ENCODE data around the gene SYTL2.

The SYTL2 gene

DNA sequence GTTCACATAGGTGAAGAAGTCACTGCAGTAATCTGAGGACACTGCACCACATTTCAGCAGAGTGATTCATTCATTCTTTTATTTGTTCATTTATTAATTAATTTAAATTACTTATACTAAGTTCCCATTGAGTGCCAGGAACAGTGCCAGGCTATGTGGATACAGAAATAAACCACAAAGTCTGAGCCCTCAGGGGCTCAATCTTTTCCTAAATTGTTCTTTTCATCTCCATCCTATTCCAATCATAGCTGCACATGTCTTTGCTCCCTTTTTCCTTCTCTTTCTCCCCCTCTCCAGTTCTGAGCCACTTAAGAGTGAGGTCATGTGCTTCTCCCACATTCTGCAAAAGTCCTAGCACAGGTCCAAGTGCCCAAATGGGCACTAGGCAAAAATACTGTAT, 4.9 kb downstream of the SYTL2 start:
- TF ChIP-seq EZH2phosphoT487 (IDR thresholded peaks at IDR 0.05; ENCODE audit: borderline replicate concordance) = no peak
- TF ChIP-seq, protein P1, sequence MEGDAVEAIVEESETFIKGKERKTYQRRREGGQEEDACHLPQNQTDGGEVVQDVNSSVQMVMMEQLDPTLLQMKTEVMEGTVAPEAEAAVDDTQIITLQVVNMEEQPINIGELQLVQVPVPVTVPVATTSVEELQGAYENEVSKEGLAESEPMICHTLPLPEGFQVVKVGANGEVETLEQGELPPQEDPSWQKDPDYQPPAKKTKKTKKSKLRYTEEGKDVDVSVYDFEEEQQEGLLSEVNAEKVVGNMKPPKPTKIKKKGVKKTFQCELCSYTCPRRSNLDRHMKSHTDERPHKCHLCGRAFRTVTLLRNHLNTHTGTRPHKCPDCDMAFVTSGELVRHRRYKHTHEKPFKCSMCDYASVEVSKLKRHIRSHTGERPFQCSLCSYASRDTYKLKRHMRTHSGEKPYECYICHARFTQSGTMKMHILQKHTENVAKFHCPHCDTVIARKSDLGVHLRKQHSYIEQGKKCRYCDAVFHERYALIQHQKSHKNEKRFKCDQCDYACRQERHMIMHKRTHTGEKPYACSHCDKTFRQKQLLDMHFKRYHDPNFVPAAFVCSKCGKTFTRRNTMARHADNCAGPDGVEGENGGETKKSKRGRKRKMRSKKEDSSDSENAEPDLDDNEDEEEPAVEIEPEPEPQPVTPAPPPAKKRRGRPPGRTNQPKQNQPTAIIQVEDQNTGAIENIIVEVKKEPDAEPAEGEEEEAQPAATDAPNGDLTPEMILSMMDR (conservative IDR thresholded peaks at IDR 0.05; ENCODE audit: low read length) = no peak
- peaks cover 2% of the 10 kb centered on the region for H3K27me3 ChIP-seq (ENCODE audit: insufficient read depth, low read length, poor library complexity, severe bottlenecking)
- no peak overlapping the region for H2AFZ ChIP-seq (ENCODE audit: low read length)
- H3K4me2 ChIP-seq (ENCODE audit: low read depth, low read length, poor library complexity, severe bottlenecking) = no peak overlapping the region
- H3K9me3 ChIP-seq (ENCODE audit: insufficient read depth, low read depth, low read length) = no peaks in the 10 kb centered on the region
- no peaks in the 10 kb centered on the region for H3K79me2 ChIP-seq (ENCODE audit: insufficient read depth, low read length)
- H3K4me3 ChIP-seq (ENCODE audit: low read length, poor library complexity, severe bottlenecking) = no peak overlapping the region
- no peak overlapping the region for H3K9ac ChIP-seq (ENCODE audit: low read depth, low read length, poor library complexity, severe bottlenecking)
- peaks cover 13% of the 10 kb centered on the region for H3K4me1 ChIP-seq (ENCODE audit: insufficient read depth, low read length, poor library complexity, severe bottlenecking)
- H3K36me3 ChIP-seq (ENCODE audit: insufficient read depth, low read length) = no peaks in the 10 kb centered on the region
- H3K9me2 ChIP-seq (replicated peaks; ENCODE audit: low read depth, low read length) = no peaks in the 10 kb centered on the region
- no peaks in the 10 kb centered on the region for H4K20me1 ChIP-seq (ENCODE audit: insufficient read depth, low read length, poor library complexity, severe bottlenecking)
- no peaks in the 10 kb centered on the region for H3F3A ChIP-seq (ENCODE audit: low read depth)

DNA sequence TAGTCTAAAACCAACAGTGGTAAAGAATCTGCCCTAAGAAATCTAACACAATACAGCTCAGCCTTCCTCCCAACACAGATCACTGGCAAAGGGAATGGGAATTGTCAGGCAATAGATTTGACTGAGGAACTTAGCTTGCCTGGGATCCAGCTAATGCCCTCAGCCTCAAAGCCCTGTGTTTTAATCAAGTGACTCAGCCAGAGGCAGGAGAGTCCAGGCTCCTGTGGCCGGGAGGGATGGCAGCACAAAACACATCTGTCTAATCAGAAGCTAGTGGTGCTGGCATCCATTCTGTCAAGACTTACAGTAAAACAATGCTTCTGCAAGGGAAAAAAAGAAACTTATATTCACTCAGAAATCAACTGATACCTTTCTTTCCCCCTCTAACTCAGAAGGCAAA, 5.6 kb downstream of the SYTL2 start:
- Histone ChIP-seq H3F3A (ENCODE audit: low read depth) (no peaks in the 10 kb centered on the region), H3K27me3 (ENCODE audit: insufficient read depth, low read length, poor library complexity, severe bottlenecking) (peaks cover 5% of the 10 kb centered on the region), H3K79me2 (ENCODE audit: insufficient read depth, low read length) (no peaks in the 10 kb centered on the region), H3K9ac (ENCODE audit: low read depth, low read length, poor library complexity, severe bottlenecking) (no peak overlapping the region), H4K20me1 (ENCODE audit: insufficient read depth, low read length, poor library complexity, severe bottlenecking) (no peaks in the 10 kb centered on the region), H3K4me3 (ENCODE audit: low read length, poor library complexity, severe bottlenecking) (no peak overlapping the region), H2AFZ (ENCODE audit: low read length) (no peak overlapping the region), H3K9me2 (replicated peaks; ENCODE audit: low read depth, low read length) (no peaks in the 10 kb centered on the region), H3K9me3 (ENCODE audit: insufficient read depth, low read depth, low read length) (no peaks in the 10 kb centered on the region), H3K4me2 (ENCODE audit: low read depth, low read length, poor library complexity, severe bottlenecking) (no peak overlapping the region), H3K4me1 (ENCODE audit: insufficient read depth, low read length, poor library complexity, severe bottlenecking) (peaks cover 12% of the 10 kb centered on the region), H3K36me3 (ENCODE audit: insufficient read depth, low read length) (no peaks in the 10 kb centered on the region)
- TF ChIP-seq EZH2phosphoT487 (IDR thresholded peaks at IDR 0.05; ENCODE audit: borderline replicate concordance) = no peak
- TF ChIP-seq, protein P1 (conservative IDR thresholded peaks at IDR 0.05; ENCODE audit: low read length) = no peak

DNA sequence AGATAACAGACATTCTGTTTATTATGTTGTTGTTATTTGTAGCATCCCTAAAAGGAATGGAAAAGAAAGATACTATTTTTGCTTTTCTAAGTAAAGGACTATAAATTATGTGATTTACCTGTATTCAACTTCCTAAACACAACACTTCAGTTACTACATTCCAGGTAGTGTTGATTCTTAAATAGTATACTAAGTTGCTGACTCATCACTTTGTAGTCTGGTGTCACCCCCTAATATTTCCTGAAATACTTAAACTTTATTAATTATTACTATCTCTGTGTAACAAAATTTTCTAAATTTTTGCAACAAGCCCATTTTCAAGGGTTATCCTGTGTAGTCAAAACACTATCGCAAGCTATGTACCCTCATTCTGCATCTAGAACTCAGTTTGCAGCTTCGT, 7.0 kb downstream of the SYTL2 start:
- no peaks in the 10 kb centered on the region for H3K79me2 ChIP-seq (ENCODE audit: insufficient read depth, low read length)
- H3K9ac ChIP-seq (ENCODE audit: low read depth, low read length, poor library complexity, severe bottlenecking) = no peak overlapping the region
- H2AFZ ChIP-seq (ENCODE audit: low read length) = no peak overlapping the region
- H3K4me3 ChIP-seq (ENCODE audit: low read length, poor library complexity, severe bottlenecking) = no peak overlapping the region
- peaks cover 5% of the 10 kb centered on the region for H3K27me3 ChIP-seq (ENCODE audit: insufficient read depth, low read length, poor library complexity, severe bottlenecking)
- H3K36me3 ChIP-seq (ENCODE audit: insufficient read depth, low read length) = no peaks in the 10 kb centered on the region
- H4K20me1 ChIP-seq (ENCODE audit: insufficient read depth, low read length, poor library complexity, severe bottlenecking) = no peaks in the 10 kb centered on the region
- H3F3A ChIP-seq (ENCODE audit: low read depth) = no peaks in the 10 kb centered on the region
- H3K9me3 ChIP-seq (ENCODE audit: insufficient read depth, low read depth, low read length) = no peaks in the 10 kb centered on the region
- TF ChIP-seq, protein P1 (conservative IDR thresholded peaks at IDR 0.05; ENCODE audit: low read length) = no peak
- no peak for TF ChIP-seq EZH2phosphoT487 (IDR thresholded peaks at IDR 0.05; ENCODE audit: borderline replicate concordance)
- no peaks in the 10 kb centered on the region for H3K4me1 ChIP-seq (ENCODE audit: insufficient read depth, low read length, poor library complexity, severe bottlenecking)
- no peaks in the 10 kb centered on the region for H3K9me2 ChIP-seq (replicated peaks; ENCODE audit: low read depth, low read length)
- no peak overlapping the region for H3K4me2 ChIP-seq (ENCODE audit: low read depth, low read length, poor library complexity, severe bottlenecking)
